ENCODE measurements around the gene VPS13D.

The VPS13D gene

GRCh38 chr1:12541274-12542137 lies 311.7 kb downstream of the VPS13D start:
- peak; percentile 39 for DNase-seq (ENCODE audit: low spot score)

- no peak for DNase-seq (ENCODE audit: low spot score)
These were observed 312.3 kb downstream of the VPS13D start for GRCh38 chr1:12542138-12542465.

GRCh38 chr1:12542616-12543592 lies 313.1 kb downstream of the VPS13D start:
- no peak for DNase-seq (ENCODE audit: low spot score)

- DNase-seq (ENCODE audit: low spot score), result no peak
These were observed 313.9 kb downstream of the VPS13D start for GRCh38 chr1:12543740-12544154.

- no peak for DNase-seq (ENCODE audit: low spot score)
These were observed 314.5 kb downstream of the VPS13D start for GRCh38 chr1:12544357-12544756.

- peak; percentile 26 for DNase-seq (ENCODE audit: low spot score)
These were observed 315.2 kb downstream of the VPS13D start for GRCh38 chr1:12544992-12545391.

- no peak for DNase-seq (ENCODE audit: low spot score)
These were observed 317.1 kb downstream of the VPS13D start for GRCh38 chr1:12546771-12547585.

- no peak for DNase-seq (ENCODE audit: low spot score)
These were observed 317.9 kb downstream of the VPS13D start for GRCh38 chr1:12547586-12548225.

- DNase-seq (ENCODE audit: low spot score), result no peak
These were observed 318.6 kb downstream of the VPS13D start for GRCh38 chr1:12548279-12548972.

GRCh38 chr1:12548973-12549459 lies 319.2 kb downstream of the VPS13D start:
- DNase-seq (ENCODE audit: low spot score), result no peak

GRCh38 chr1:12549460-12550349 lies 319.9 kb downstream of the VPS13D start:
- peak; percentile 47 for DNase-seq (ENCODE audit: low spot score)

- no peak for DNase-seq (ENCODE audit: low spot score)
These were observed 321.8 kb downstream of the VPS13D start for GRCh38 chr1:12551584-12551983.

GRCh38 chr1:12552111-12552888 lies 322.5 kb downstream of the VPS13D start:
- no peak for DNase-seq (ENCODE audit: low spot score)

- no peak for DNase-seq (ENCODE audit: low spot score)
These were observed 323.4 kb downstream of the VPS13D start for GRCh38 chr1:12552951-12553921.

- no peak for DNase-seq (ENCODE audit: low spot score)
These were observed 324.1 kb downstream of the VPS13D start for GRCh38 chr1:12553963-12554362.

- no peak for DNase-seq (ENCODE audit: low spot score)
These were observed 324.9 kb downstream of the VPS13D start for GRCh38 chr1:12554521-12555305.

Data from iPS-NIHi11 (cell line).